Measurements from ENCODE around the gene TMEM167B.
A peak's percentile ranks its signal among the peaks of the same experiment; 100 is the strongest.

The TMEM167B gene

GRCh38 chr1:109075531-109076490, 14.8 kb upstream of the TMEM167B start, which contains the start of gene TAF13:
TSS of gene TAF13 (minus strand) at chr1:109076003. CDS start at chr1:109075947, 56 bp downstream.
- Histone ChIP-seq H3K27ac (ENCODE audit: low read depth, low read length) (peak within 1 kb of the TSS; percentile 52), H3K36me3 (ENCODE audit: low read length) (no peaks in the 10 kb centered on the region), H3K9ac (ENCODE audit: low read length) (peak within 1 kb of the TSS; percentile 70), H3K4me2 (ENCODE audit: low read depth, low read length, poor library complexity, severe bottlenecking) (peak within 1 kb of the TSS; percentile 69), H3K4me3 (ENCODE audit: insufficient read depth, low read length, poor library complexity, severe bottlenecking) (peak within 1 kb of the TSS; percentile 87), H2AFZ (ENCODE audit: low read depth, low read length, severe bottlenecking) (peak within 1 kb of the TSS; percentile 58), H4K20me1 (ENCODE audit: low read depth, low read length) (no peaks in the 10 kb centered on the region), H3K79me2 (ENCODE audit: insufficient read depth, low read length) (peaks cover 14% of the 10 kb centered on the region; the same call in 1 of the 2 replicates), H3F3A (ENCODE audit: insufficient read depth) (peaks cover 8% of the 10 kb centered on the region; the same call in 1 of the 2 replicates), H3K9me2 (replicated peaks; ENCODE audit: insufficient read depth, low read length) (no peaks in the 10 kb centered on the region), H3K27me3 (ENCODE audit: low read length) (no peaks in the 10 kb centered on the region), H3K9me3 (ENCODE audit: insufficient read depth, low read length) (no peaks in the 10 kb centered on the region)
- TF ChIP-seq CTCF (IDR thresholded peaks at IDR 0.05; ENCODE audit: insufficient read depth, low read length, poor library complexity, severe bottlenecking), result no peak
- no peak for TF ChIP-seq EZH2phosphoT487 (conservative IDR thresholded peaks at IDR 0.05; ENCODE audit: low read length)

- no peaks in the 10 kb centered on the region for H3K9me2 ChIP-seq (replicated peaks; ENCODE audit: insufficient read depth, low read length)
- no peaks in the 10 kb centered on the region for H3K36me3 ChIP-seq (ENCODE audit: low read length)
- no peaks in the 10 kb centered on the region for H4K20me1 ChIP-seq (ENCODE audit: low read depth, low read length)
- no peak overlapping the region for H3K4me2 ChIP-seq (ENCODE audit: low read depth, low read length, poor library complexity, severe bottlenecking)
- H3K4me3 ChIP-seq (ENCODE audit: insufficient read depth, low read length, poor library complexity, severe bottlenecking), result no peak overlapping the region
- no peaks in the 10 kb centered on the region for H3K9me3 ChIP-seq (ENCODE audit: insufficient read depth, low read length)
- peaks cover 8% of the 10 kb centered on the region; the same call in 1 of the 2 replicates for H3F3A ChIP-seq (ENCODE audit: insufficient read depth)
- TF ChIP-seq CTCF (IDR thresholded peaks at IDR 0.05; ENCODE audit: insufficient read depth, low read length, poor library complexity, severe bottlenecking) (no peak), EZH2phosphoT487 (conservative IDR thresholded peaks at IDR 0.05; ENCODE audit: low read length) (no peak)
- no peak overlapping the region for H3K27ac ChIP-seq (ENCODE audit: low read depth, low read length)
- peaks cover 14% of the 10 kb centered on the region; the same call in 1 of the 2 replicates for H3K79me2 ChIP-seq (ENCODE audit: insufficient read depth, low read length)
- no peaks in the 10 kb centered on the region for H3K27me3 ChIP-seq (ENCODE audit: low read length)
- H3K9ac ChIP-seq (ENCODE audit: low read length), result no peak overlapping the region
- peak overlapping the region; percentile 61 for H2AFZ ChIP-seq (ENCODE audit: low read depth, low read length, severe bottlenecking)
Measured at GRCh38 chr1:109078317-109078716, 12.2 kb upstream of the TMEM167B start.

- Histone ChIP-seq H4K20me1 (ENCODE audit: low read depth, low read length) (no peaks in the 10 kb centered on the region), H3K36me3 (ENCODE audit: low read length) (no peaks in the 10 kb centered on the region), H3K4me3 (ENCODE audit: insufficient read depth, low read length, poor library complexity, severe bottlenecking) (no peak overlapping the region), H3K9ac (ENCODE audit: low read length) (no peak overlapping the region), H2AFZ (ENCODE audit: low read depth, low read length, severe bottlenecking) (no peak overlapping the region), H3K9me2 (replicated peaks; ENCODE audit: insufficient read depth, low read length) (no peaks in the 10 kb centered on the region), H3F3A (ENCODE audit: insufficient read depth) (peaks cover 8% of the 10 kb centered on the region; the same call in 1 of the 2 replicates), H3K27me3 (ENCODE audit: low read length) (no peaks in the 10 kb centered on the region), H3K9me3 (ENCODE audit: insufficient read depth, low read length) (no peaks in the 10 kb centered on the region), H3K4me2 (ENCODE audit: low read depth, low read length, poor library complexity, severe bottlenecking) (no peak overlapping the region), H3K79me2 (ENCODE audit: insufficient read depth, low read length) (peaks cover 14% of the 10 kb centered on the region; the same call in 1 of the 2 replicates), H3K27ac (ENCODE audit: low read depth, low read length) (no peak overlapping the region)
- TF ChIP-seq EZH2phosphoT487 (conservative IDR thresholded peaks at IDR 0.05; ENCODE audit: low read length) (no peak), CTCF (IDR thresholded peaks at IDR 0.05; ENCODE audit: insufficient read depth, low read length, poor library complexity, severe bottlenecking) (no peak)
Measured at GRCh38 chr1:109079240-109079622, 11.3 kb upstream of the TMEM167B start.

Data from SU-DHL-6 (cell line).